HFFc6 (cell line): ENCODE data around the gene ST8SIA6. TPM values are rescaled to one million over a fixed set of nuclear protein-coding genes. Genes with fewer than 3 reads are reported as not detected.

Source experiments
- DNase-seq: peaks from one replicate; pipeline ENCODE4 v3.0.0-alpha.2; 2018
- H3K27ac Mint-ChIP-seq: 2 replicates; pipeline ENCODE4 v1.8.0; 2020; ENCODE audit warnings: mild to moderate bottlenecking, mixed read lengths
- H3K27me3 Mint-ChIP-seq: 2 replicates; pipeline ENCODE4 v1.8.0; 2021; ENCODE audit warnings: mild to moderate bottlenecking, moderate library complexity, mixed read lengths; ENCODE audit not compliant: insufficient read depth
- H3K36me3 Mint-ChIP-seq: 2 replicates; pipeline ENCODE4 v1.8.0; 2021; ENCODE audit warnings: low read depth, mixed read lengths
- H3K4me1 Mint-ChIP-seq: 2 replicates; pipeline ENCODE4 v1.8.0; 2020; ENCODE audit warnings: low read depth, mixed read lengths
- H3K4me3 Mint-ChIP-seq: 2 replicates; pipeline ENCODE4 v1.8.0; 2020; ENCODE audit warnings: mild to moderate bottlenecking, moderate library complexity, mixed read lengths
- H3K9me3 Mint-ChIP-seq: 2 replicates; pipeline ENCODE4 v1.8.0; 2020; ENCODE audit warnings: mild to moderate bottlenecking, mixed read lengths
- total RNA-seq, 6 experiments: library from RNA; stranded (reverse); fragmentation: NEBNext Ultra II Directional; extraction: Animal tissue kit (Norgen Biotek cat#: 25700); gene quantifications; 2 replicates in 1 of 6; 3 replicates in 5 of 6; pipeline ENCODE4 v1.2.3, GENCODE V29; 2021
- TF ChIP-seq, protein P1 (sequence below): fragments of 200-600 bp; sonication (generic); IDR thresholded peaks from 2 replicates; pipeline ENCODE4 v1.5.0; 2021; ENCODE audit warnings: antibody characterized with exemption, mild to moderate bottlenecking

Gene ST8SIA6
- total RNA-seq, 6 experiments from 2014 or later, result not detected

DNA sequence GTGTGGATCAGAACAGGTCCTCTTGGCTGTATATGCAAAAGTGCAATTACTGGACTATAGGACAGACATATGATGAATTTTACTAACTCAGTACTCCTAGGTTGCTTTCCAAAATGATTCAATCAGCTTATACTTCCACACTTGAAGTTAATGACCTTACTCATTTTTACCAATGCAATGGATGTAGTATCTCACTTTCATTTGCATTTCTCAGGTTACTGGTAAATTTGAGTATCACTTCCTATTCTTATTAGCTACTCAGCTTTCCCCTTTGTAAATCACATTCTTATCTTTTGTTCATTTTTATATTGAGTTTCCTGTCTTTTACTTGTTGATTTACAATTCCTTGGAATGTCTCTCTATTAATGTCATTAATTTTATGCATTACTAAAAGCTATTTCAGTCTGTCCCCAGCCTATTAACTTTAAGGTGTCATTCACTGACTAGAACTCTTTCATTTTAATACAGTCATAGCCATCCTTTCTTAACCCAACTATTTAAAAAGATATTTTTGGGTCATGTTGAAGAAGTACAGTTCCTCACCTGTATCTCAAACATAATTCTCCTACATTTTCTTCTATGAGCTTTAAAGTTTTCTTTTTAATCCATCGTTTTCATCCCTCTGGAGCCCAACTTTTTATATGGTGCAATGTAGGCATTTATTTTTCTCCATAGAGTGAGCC, 137.8 kb downstream of the ST8SIA6 start:
- no peaks in the 10 kb centered on the region for H3K4me1 Mint-ChIP-seq
- no peak overlapping the region for H3K4me3 Mint-ChIP-seq
- H3K36me3 Mint-ChIP-seq, result no peaks in the 10 kb centered on the region
- H3K9me3 Mint-ChIP-seq, result no peaks in the 10 kb centered on the region
- H3K27me3 Mint-ChIP-seq, result peaks cover 22% of the 10 kb centered on the region
- no peak overlapping the region for H3K27ac Mint-ChIP-seq
- no peak for DNase-seq
- TF ChIP-seq, protein P1, sequence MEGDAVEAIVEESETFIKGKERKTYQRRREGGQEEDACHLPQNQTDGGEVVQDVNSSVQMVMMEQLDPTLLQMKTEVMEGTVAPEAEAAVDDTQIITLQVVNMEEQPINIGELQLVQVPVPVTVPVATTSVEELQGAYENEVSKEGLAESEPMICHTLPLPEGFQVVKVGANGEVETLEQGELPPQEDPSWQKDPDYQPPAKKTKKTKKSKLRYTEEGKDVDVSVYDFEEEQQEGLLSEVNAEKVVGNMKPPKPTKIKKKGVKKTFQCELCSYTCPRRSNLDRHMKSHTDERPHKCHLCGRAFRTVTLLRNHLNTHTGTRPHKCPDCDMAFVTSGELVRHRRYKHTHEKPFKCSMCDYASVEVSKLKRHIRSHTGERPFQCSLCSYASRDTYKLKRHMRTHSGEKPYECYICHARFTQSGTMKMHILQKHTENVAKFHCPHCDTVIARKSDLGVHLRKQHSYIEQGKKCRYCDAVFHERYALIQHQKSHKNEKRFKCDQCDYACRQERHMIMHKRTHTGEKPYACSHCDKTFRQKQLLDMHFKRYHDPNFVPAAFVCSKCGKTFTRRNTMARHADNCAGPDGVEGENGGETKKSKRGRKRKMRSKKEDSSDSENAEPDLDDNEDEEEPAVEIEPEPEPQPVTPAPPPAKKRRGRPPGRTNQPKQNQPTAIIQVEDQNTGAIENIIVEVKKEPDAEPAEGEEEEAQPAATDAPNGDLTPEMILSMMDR, result no peak

DNA sequence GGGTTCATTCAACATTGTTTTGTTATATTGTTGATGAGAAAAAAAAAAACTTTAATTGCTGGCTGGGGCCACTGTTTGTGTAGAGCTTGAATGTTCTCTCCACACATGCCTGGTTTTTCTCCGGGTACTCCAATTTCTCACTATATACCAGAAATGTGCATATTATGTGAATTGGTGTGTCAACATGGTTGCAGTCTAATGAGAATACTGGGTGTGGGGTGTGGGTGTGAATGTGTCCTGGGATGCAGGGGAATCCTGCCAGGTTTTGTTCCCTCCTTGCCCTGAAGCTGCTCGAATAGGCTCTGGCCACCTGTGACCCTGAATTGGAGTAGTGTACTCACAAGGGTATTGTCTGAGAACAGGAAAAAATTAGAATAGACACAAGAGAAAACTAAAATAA, 145.0 kb downstream of the ST8SIA6 start:
- Mint-ChIP-seq H3K4me3 (no peak overlapping the region), H3K36me3 (0 out of 2 replicates have a peak, but pooled peaks cover 4% of the 10 kb centered on the region), H3K27ac (no peak overlapping the region), H3K4me1 (no peaks in the 10 kb centered on the region), H3K27me3 (peaks cover 31% of the 10 kb centered on the region), H3K9me3 (no peaks in the 10 kb centered on the region)
- TF ChIP-seq, protein P1, result no peak
- no peak for DNase-seq

DNA sequence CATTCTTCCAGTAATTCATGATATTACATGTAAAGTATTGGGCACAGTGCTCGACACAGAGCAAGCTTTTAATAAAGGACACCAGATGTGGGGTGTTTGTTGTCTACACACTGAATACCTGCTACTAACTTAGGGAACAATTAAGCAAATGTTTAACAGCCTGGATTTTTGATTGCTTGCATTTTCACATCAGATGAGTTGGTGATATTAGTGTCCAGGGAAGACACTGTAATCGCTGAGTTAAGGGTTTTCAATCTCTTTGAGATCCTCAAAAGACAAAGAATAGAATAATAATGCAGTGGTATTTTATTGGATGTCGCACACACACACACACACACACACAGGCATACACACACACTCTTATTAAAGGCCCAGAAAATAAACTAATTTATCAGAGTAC, 147.3 kb downstream of the ST8SIA6 start:
- Mint-ChIP-seq H3K4me1 (no peaks in the 10 kb centered on the region), H3K9me3 (no peaks in the 10 kb centered on the region), H3K27ac (no peak overlapping the region), H3K36me3 (0 out of 2 replicates have a peak, but pooled peaks cover 4% of the 10 kb centered on the region), H3K27me3 (peaks cover 25% of the 10 kb centered on the region), H3K4me3 (no peak overlapping the region)
- TF ChIP-seq, protein P1, result no peak
- no peak for DNase-seq

DNA sequence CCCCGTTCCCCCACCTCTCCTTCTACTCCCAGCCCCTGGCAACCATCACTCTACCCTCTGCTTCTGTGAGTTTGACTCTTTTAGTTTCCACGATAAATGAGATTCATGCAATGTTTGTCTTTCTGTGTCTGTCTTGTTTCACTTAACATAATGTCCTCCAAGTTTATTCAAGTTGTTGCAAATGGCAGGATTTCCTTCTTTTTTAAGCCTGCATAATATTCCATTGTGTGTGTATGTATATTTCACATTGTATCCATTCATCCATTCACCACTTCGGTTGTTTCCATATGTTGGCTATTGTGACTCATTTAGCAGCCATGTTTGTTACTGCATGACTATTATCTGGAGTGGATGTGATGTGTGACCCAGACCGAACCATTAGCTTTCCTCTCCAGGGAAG, 162.0 kb downstream of the ST8SIA6 start:
- Mint-ChIP-seq H3K27me3 (peaks cover 27% of the 10 kb centered on the region), H3K36me3 (no peaks in the 10 kb centered on the region), H3K27ac (no peak overlapping the region), H3K4me3 (no peak overlapping the region), H3K9me3 (no peaks in the 10 kb centered on the region), H3K4me1 (no peaks in the 10 kb centered on the region)
- TF ChIP-seq, protein P1, result no peak
- no peak for DNase-seq

DNA sequence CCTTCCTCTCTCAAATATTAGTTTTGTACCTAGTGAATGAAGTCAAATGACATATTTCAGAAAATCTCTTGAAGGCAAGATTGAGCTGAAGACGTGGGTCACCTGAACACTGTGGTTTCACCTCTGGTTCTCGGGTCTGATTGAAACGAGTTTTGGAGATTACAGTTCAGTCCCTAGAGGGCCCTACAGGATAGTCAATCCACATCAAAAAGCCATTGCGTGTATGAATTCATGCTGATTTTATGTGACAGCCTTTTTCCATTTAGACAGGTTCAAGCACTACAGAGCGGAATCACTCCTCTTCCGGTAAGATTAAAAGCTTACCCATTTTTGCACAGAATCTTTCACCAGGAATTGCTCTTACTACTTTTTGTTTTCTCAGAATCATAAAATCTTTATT, 164.2 kb downstream of the ST8SIA6 start:
- Mint-ChIP-seq H3K27me3 (peaks cover 41% of the 10 kb centered on the region), H3K27ac (no peak overlapping the region)
- DNase-seq, result no peak

More for the DNA sequence above, 164.2 kb downstream of the ST8SIA6 start:
- Mint-ChIP-seq H3K4me3 (no peak overlapping the region), H3K4me1 (no peaks in the 10 kb centered on the region), H3K36me3 (no peaks in the 10 kb centered on the region), H3K9me3 (no peaks in the 10 kb centered on the region)
- TF ChIP-seq, protein P1, result peak; percentile 34; the same call in 1 of the 2 replicates
